Measurements from ENCODE around the gene TECPR2.
"Not testable (repeated sequence)": the region's sequence is repeated elsewhere in the genome, so short reads cannot be mapped to it uniquely, and the experiment has no call there.

TECPR2 gene

DNA sequence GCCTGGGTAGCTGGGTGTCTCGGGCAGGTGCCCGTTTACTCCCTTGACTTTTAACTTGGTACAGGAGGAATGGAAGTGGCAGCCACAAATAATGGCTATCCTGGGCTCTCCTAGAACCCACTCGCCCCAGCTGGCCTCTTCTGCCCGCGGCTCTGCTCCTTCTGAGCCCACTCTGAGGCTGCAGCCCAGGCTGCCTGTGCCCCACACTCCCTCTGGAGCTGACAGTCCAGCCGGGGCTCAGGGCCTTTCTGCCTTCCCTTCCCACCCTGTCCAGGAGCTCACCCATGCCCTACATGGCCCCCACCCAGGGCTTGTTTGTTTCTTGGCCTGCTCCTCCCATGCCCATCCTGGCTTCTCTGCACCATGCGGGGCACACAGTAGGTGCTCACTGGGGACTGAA lies 27.6 kb upstream of the TECPR2 start:
- DNase-seq, result no peak

DNA sequence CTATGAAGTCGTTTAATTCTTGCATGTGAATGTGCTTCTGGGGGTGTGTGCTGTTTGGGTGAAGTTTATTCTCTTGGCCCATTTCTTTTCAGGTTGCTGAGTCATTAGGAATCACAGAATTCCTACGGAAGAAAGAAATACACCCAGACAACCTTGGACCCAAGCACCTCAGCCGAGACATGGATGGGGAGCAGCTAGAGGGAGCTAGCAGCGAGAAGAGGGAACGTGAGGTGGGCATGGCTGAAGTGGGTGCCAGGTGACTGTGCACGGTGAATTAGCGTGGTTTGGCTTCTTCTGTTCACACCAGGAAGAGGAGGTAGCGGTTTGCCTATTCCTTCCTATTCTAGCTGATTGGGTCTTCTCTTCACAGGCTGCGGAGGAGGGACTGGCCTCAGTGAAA lies 24.0 kb upstream of the TECPR2 start:
- no peak for DNase-seq

DNA sequence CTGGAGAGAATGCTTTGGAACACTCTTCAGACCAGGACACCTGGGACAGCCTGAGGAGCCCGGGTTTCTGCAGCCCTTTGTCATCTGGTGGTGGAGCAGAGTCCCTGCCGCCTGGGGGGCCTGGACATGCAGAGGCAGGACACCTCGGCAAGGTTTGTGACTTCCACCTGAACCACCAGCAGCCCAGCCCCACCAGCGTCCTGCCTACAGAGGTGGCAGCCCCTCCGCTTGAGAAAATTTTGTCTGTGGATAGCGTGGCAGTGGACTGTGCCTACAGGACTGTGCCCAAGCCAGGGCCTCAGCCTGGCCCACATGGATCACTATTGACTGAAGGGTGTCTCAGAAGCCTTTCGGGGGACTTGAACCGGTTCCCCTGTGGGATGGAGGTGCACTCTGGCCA lies 21.2 kb upstream of the TECPR2 start:
- DNase-seq, result no peak

DNA sequence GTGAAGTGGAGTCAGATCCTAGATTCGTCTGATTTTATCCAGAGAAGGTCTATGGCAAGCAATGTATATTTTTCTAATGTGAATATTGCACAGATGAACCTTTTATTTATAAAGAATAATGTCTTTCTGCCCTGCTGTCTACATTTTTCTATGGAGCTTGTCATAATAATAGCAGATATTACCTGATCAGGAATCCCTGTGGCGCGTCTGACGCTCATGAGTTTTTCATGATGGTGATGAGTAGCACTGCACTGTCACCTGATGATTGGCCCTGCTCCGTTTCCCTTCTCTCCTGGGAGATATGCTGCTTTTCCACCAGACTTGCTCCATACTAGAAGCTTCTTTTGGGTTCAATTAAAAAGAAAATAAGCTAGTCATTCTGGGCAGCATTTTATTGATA lies 20.5 kb upstream of the TECPR2 start:
- DNase-seq, result no peak

DNA sequence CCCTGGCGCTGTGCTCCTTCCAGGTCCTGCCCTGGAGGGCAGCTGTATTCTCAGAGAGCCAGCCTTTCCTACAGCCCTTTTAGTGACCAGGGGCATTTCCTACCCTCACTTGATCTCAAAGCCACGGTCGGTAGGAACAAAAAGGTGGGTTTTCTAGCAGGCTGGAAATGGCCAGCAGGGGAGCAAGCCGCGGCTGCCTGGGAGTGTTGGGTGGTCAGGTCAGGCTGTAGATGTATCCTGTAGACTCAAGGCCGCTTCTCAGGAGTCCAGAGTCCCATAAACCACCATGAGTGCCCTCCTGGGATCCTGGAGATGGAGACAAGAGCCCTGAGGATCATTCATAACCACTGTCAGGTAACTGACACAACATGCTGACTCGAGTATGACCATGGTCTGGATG lies 18.7 kb upstream of the TECPR2 start:
- no peak for DNase-seq

DNA sequence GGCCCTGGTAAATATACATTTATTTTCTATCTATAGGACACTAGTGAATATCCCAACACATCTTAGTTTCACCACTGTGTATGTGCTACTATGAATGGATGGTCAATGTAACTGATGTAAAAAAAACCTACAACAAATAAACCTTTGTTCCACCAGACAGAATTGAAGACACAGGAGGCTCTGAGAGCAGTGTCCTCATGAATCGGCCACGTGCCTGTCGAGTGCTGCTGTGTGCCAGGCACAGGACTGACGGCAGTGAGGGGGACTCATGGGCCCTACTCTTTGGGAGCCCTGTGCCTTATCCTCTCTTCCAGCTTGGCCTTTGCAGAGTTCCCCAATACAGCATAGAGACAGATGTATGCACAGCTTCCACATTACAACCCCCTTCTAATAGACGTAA lies 18.3 kb upstream of the TECPR2 start:
- no peak for DNase-seq

DNA sequence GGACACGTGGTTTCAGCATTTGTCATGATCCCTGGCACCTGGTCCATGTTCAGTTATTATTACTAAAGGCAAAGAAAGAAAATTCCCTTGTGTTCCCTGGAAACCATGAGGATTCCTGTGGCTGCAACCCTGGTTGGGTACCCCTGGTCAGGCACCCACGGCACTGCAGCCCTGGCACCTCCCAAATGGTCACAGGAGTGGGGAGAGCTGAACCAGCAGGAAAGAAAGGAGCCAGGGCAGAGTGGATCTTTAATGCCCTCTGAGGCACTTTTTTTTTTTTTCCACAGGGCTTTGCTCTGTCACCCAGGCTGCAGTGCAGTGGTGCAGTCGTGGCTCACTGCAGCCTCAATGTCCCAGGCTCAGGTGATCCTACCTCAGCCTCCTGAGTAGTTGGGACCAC lies 17.5 kb upstream of the TECPR2 start:
- DNase-seq, result no peak

DNA sequence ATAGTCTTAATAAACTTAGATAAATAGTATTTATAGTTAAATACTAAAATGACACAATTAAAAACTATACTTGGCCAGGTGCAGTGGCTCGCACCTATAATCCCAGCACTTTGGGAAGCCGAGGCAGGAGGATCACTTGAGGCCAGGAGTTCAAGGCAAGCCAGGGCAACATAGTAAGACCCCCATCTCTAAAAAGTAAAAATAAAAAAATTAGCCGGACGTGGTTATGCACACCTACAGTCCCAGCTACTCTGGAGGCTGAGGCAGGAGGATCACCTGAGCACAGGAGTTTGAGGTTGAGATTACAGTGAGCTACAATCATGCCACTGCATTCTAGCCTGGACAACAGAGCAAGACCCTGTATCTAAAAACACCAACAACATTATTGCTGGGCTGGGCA lies 16.1 kb upstream of the TECPR2 start:
- no peak for DNase-seq

DNA sequence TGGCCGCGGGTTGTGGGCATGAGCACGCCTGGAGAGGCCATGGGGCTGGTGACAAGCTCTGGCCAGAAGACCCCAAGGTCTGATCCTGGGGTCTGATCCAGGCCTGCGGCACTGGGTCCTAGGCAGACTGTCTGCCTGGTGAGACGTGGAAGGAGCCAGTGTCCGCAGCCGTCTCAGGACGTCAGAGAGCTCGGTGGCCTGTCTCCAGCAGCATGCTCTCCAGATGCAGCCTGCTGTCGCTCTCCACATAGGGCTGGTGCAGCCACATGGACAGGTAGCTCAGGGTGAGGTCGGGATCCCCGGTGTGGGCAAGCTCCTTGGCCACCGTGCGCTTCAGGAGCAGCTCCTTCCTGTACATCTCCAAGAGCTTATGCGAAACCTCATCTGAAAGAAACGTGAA lies 14.4 kb upstream of the TECPR2 start:
- no peak for DNase-seq

DNA sequence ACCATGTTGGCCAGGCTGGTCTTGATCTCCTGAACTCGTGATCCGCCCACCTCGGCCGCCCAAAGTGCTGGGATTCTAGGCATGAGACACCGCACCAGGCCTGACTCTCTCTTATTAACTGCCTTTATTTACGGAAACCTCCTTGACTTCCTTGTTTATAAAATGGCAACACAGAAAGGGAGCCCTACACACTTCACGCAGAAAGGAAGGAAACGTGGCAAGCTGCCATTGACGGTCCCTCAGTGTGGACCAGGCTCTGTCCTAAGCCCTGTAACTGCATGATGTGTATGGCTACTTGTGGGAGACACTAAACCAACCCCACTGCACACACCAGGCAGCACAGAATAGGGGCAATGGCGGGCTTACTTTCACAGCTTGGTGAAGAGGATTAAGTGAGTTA lies 11.7 kb upstream of the TECPR2 start:
- no peak for DNase-seq

DNA sequence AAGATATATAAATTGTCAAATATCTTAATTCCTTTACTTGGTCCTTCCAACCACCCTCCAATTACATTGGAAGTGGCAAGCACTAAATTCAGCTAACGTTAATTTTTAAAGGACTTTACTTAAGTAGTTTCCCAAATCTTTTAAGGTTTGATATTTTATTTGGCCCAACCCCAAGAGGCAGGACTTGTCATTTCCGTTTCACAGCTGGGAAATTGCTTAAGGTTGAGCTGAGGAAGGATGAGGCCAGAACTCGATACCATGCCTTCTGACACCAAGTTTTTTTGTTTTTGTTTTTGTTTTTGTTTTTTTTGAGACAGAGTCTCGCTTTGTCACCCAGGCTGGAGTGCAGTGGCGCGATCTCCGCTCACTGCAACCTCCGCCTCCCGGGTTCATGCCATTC lies 11.1 kb upstream of the TECPR2 start:
- not testable (repeated sequence) for DNase-seq

DNA sequence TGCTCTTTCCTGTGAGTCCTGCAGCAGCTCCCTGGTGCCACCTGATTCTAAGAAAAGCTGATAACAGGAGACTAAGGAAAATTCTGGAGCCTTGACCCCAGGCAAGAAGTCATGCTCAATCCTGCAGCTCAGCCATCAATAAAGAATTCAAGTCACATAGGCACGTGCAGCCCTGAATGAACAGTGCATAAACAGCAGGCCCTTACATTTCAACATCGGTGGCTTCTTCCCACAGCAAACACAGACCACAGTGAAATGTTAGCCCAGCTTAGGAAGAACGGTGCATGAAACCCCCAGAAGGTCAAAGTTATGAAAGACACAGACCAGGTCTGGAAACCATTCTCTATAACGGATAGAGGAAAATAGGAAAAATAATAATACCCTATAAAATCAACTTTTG lies 10.5 kb upstream of the TECPR2 start:
- DNase-seq, result no peak

DNA sequence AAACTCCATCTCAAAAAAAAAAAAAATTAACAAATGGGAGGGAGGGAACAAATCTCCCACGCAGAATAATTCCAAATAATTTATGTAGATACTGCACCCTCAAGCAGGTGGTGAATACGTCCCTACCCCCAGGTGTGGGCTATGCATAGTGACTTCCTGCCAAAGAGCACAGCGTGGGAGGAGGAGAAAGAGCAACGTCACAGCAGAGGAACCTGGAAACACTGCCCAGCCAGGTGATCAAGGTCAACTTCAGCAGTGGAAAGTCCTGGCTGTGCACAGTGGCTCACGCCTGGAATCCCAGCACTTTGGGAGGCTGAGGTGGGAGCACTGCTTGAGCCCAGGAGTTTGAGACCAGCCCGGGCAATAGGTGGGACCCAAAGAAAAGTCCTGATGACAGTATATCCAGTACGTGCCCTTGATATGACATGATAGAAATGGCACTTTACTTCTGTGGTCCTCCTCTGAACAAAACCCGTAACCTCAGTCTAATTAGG lies 9.6 kb upstream of the TECPR2 start:
- DNase-seq, result no peak

DNA sequence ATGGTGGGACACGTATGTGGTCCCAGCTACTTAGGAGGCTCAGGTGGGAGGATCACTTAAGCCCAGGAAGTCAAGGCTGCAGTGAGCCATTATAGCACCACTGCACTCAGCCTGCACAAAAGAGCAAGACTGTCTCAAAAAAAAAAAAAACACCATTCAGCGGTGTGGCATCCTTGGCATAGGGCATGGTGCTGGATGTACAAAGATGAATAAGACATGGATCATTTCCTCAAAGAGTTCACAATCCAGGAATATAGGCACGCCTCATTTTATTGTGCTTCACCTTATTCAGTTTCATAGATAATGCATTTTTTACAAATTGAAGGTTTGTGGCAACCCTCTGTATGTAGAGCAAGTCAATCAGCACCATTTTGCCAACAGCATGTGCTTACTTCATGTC lies 6.5 kb upstream of the TECPR2 start:
- DNase-seq, result no peak

DNA sequence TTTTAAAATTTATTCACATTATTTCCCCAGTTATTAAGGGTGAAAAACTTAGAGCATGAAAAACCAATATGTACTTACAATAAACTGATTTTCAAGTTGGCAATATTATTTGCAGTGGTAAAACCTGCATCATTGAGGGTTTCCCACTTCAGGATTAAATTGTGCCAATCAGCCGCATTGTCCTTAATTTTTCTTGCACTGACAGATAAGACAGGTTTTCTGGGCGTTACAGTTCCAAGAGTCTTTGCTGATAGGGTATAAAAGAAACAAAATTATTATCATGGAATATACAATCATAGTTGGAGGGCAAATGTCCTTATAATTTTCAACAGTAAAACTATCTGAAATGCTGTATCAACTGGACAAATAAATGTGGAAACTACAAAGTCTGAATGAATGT lies 3.4 kb upstream of the TECPR2 start:
- no peak for DNase-seq

DNA sequence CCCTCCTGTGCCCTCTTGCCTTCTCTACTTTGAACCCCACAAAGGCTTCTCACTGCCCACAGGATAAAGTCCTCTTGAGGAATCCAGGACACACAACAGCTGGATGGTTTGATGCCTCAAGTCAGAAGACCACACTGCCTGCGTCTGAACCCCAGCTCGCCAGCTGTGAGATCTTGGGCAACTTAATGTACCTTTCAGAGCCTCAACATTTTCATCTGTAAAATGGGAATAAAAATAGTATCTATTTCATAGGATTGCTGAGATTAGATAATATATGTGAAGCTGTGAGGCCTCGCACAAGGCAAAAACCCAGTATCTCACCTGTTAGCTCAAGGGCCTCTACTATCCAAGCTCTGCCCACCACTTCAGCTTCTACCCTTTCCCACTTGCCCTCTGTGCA lies 2.4 kb upstream of the TECPR2 start:
- DNase-seq, result no peak

DNA sequence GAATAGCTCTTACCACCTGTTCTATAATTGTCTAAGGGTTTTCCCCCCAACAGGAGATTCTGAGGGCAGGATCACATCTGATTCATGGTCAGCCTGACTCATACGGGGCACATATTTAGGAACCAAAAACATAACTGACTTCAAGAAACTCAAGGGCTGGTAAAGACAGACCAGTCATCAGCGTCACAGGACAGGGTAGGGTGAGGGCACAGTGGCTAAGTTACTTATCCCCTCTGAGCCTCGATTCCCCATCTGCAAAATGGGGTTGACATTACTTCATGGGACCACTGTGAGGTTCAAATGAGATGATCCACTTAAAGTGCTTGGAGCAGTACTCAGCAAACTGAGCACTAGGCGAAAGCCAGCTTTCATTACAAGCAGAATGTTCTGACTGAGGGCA lies 657 bp upstream of the TECPR2 start:
- no peak for DNase-seq

DNA sequence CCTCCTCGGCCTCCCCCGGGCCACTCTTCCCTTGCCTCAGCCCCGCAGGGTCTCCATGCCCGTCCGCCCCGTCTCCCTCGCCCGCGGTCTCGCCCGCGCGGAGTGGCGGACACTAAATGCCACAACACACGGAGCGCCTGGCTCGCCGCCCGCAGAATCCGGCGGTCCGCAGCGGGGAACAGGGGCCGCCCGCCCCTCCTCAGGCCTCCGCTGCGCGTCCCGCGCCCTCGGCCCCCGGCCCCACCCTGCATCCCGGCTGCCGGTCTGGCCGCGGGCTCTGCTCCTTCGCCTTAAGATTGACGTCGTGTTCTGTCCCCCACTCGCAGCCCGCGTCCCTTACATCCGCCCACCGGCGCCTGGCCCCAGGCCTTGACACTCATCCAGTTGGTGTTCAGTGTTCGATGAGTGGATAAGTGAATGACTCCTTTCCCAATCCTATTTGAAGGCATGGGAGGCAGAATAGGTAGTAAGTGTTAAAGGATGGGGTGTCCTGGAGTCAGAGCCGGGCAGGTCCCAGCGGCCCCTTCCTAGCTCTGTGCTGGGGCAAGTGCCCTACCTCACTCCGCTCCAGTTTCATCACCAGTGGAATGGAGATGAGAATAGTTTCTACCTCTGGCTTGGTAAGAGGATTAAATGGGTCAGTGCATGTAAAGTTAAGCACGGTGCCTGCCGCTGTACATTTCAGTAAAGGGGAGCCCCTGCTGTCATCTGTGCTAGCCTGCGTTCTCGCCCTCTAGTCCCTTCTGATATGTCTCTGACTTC lies 622 bp downstream of the TECPR2 start:
- no peak for DNase-seq

DNA sequence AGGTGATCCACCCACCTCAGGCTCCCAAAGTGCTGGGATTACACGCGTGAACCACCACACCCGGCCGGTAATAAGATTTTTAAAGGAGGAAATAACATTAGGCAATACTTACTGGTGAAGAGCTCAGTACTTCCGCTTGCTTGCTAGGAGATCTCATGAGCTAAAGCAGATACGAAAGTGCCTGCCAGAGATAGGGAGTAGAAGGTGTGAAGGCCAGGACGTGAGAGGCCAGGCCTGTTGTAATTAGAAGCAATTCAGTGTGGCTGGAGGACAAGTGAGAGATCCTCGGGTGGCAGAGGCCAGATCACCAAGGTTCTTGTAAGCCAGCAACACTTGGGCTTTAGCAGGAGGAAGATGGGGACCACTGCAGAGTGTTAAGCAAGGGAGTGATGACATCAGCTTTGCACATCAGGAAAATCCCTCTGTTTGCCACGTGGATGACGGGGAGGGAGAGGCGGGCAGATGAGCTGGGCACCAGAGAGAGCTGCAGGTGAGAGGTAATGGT lies 7.6 kb downstream of the TECPR2 start:
- DNase-seq, result no peak

DNA sequence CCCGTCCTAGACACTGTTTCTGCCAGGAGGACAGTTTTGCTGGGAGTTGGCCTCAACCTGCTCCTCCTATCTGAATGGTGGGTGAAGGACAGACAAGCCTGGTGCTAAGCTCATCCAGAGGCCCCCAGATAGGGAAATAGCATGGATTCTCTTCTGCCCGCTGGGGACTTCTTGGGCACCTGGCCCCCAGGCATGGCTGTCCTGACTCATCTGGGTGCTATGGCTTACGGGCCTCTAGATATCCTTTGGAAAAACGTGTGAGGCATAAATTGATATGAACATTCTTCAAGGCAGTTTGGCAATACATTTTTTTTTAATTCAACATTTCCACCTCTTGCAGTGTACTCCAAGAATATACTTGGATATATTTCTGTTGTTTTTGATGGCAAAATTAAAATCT lies 8.6 kb downstream of the TECPR2 start:
- DNase-seq, result no peak

DNA sequence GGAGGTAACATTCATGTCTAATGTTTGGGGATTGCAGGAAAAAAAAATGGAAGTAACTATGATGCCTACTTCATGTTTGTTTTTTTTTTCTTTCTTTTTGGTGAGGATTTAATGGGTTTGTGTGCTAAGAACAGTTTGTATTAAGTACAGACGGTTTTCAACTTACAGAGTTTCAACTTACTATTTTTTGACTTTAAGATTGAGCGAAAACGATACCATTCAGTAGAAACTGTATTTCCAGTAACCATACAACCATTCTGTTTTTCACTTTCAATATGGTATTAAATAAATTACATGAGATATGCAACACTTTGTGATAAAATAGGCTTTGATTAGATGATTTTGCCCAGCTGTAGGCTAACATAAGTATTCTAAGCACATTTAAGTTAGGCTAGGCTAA lies 10.4 kb downstream of the TECPR2 start:
- DNase-seq, result no peak

DNA sequence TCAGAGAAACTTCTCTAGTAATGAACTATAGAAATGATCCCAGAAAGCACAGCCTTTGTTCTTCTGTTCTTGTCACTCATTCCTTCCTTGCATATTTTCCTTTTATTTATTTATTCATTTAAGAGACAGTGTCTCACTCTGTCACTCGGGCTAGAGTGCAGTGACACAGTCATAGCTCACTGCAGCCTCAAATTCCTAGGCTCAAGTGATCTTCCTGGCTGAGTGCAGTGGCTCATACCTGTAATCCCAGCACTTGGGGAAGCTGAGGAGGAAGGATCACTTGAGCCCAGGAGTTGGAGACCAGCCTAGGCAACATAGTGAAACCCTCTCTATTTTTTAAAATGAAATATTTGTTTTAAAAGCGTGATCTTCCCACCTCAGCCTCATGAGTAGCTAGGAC lies 11.5 kb downstream of the TECPR2 start:
- DNase-seq, result no peak

DNA sequence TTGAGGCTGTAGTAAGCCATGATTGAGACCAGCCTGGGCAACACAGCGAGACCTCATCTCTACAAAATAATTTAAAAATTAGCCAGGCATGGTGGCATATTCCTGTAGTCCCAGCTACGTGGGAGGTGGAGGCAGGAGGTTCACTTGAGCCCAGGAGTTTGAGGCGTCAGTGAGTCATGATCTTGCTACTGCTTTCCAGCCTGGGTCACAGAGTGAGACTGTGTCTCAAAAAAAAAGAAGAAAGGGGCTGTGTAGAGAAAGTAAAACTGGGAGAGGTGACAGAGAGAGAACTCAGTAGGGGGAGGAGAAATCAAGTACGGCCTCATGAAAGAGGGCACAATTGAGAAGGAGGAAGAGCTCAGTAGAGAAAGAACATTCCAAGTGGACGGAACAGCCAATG lies 12.4 kb downstream of the TECPR2 start:
- DNase-seq, result no peak

DNA sequence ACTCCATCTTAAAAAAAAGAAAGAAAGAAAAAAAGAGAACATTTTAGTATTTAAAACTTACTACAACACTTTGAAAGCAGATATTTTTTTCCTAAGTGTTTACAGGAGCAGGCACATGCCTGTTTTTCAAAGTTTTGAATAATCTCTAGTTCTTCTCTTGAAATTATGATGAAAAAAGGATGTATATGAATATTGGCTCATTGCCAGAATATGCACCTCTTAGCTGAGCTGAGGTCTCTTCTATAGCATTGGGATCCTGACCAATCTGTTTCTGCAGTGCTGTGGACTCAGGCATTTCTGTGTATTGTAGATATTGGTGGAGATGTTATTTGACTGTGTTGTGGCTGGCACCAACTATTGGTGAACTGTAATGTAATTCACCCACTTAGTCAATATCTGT lies 15.0 kb downstream of the TECPR2 start:
- DNase-seq, result no peak

DNA sequence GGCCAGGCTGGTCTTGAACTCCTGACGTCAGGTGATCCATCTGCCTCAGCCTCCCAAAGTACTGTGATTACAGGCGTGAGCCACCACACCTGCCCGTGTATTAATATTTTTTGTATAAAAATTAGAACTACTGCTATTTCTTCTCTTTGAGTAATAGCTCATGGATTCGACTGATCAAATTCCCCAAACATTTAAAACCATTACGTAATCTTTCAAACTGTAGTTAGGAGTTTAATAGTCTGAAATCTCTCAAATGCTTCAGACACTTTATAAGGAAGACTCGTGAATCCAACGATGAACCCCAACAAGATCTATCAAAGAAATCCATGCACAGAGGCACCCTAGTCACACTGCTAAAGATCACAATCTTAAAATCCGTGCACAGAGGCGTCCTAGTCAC lies 16.1 kb downstream of the TECPR2 start:
- no peak for DNase-seq

All from NCI-H526 treated with DMSO at 0.1 percent for 48 hours (cell line).